Endothelial cell of umbilical vein (primary cell): ENCODE measurements around the gene OR10G3. TPM values are rescaled to one million over a fixed set of nuclear protein-coding genes. Genes with fewer than 3 reads are reported as not detected.

Source experiments
- BruUV-seq: library from RNA; stranded (reverse); fragments of 400-500 nt; replicated peaks from 2 replicates; lab custom pipeline; 2021; lab: Mats Ljungman, UMichigan
- CTCF ChIA-PET: fragments of 300-600, 350-600 bp; sonication (Branson Sonifier 250); formaldehyde crosslinking; loops from one replicate; lab custom pipeline; 2021; ENCODE audit warnings: antibody characterized with exemption, inconsistent platforms; lab: Charles Lee
- POLR2A ChIA-PET: fragments of 300-600, 350-600 bp; sonication (Branson Sonifier 250); formaldehyde crosslinking; loops from one replicate; lab custom pipeline; 2021; ENCODE audit warnings: antibody characterized with exemption, inconsistent platforms; lab: Charles Lee
- DNase-seq: peaks from one replicate; pipeline ENCODE4 v3.0.0-alpha.2; 2011; ENCODE audit warnings: low read depth, low spot score
- FAIRE-seq: peaks from 2 replicates; lab custom pipeline; 2011; peaks lifted over from hg19 to GRCh38; lab: Jason Lieb, UNC
- H2AFZ ChIP-seq: 2 replicates; pipeline ENCODE4 v1.6.0; 2012; ENCODE audit warnings: low read depth, low read length, control low read depth, inconsistent platforms
- H3K27ac ChIP-seq: 2 replicates; pipeline ENCODE4 v1.5.1; 2011; ENCODE audit warnings: low read depth, mild to moderate bottlenecking, control low read depth, low read length, moderate library complexity; ENCODE audit not compliant: insufficient read depth
- H3K27me3 ChIP-seq, 2 experiments: 2 replicates each; pipeline versions ENCODE4 v1.6.0 to v1.6.1; 2011; ENCODE audit warnings: low read length in 2 of 2, mixed read lengths in 1 of 2; ENCODE audit not compliant: control insufficient read depth in 2 of 2, insufficient read depth in 2 of 2
- H3K36me3 ChIP-seq, 2 experiments: 2 replicates in 1 of 2; 3 replicates in 1 of 2; pipeline ENCODE4 v1.5.1; 2011; ENCODE audit warnings: low read length in 2 of 2, mild to moderate bottlenecking in 1 of 2, moderate library complexity in 1 of 2; ENCODE audit not compliant: control insufficient read depth in 2 of 2, insufficient read depth in 2 of 2; ENCODE audit errors: extremely low read depth in 1 of 2
- H3K4me1 ChIP-seq: 3 replicates; pipeline ENCODE4 v1.5.1; 2011; ENCODE audit warnings: mild to moderate bottlenecking, low read length; ENCODE audit not compliant: control insufficient read depth, insufficient read depth; ENCODE audit errors: extremely low read depth
- H3K4me2 ChIP-seq: 2 replicates; pipeline ENCODE4 v1.6.1; 2011; ENCODE audit warnings: low read length, control low read depth, mixed read lengths; ENCODE audit not compliant: insufficient read depth
- H3K4me3 ChIP-seq, 3 experiments: fragments of 200-600 bp in 1 of 3; sonication (generic), shearing (Covaris generic) in 1 of 3; replicated peaks in 1 of 3; 2 replicates each; pipeline ENCODE4 v1.5.1; 2011 to 2016; ENCODE audit warnings: control low read depth in 3 of 3, low read length in 3 of 3, mild to moderate bottlenecking in 2 of 3, inconsistent platforms in 1 of 3, low read depth in 1 of 3, moderate library complexity in 1 of 3; ENCODE audit not compliant: insufficient read depth in 1 of 3
- H3K79me2 ChIP-seq: 2 replicates; pipeline ENCODE4 v1.6.0; 2012; ENCODE audit warnings: low read length, inconsistent platforms; ENCODE audit not compliant: control insufficient read depth, insufficient read depth
- H3K9ac ChIP-seq: replicated peaks from 2 replicates; pipeline ENCODE3; 2011; ENCODE audit warnings: low read length, control low read depth; ENCODE audit not compliant: insufficient read depth; ENCODE audit errors: extremely low read depth
- H3K9me1 ChIP-seq: replicated peaks from 3 replicates; pipeline ENCODE4 v1.6.0; 2011; ENCODE audit warnings: mild to moderate bottlenecking, low read length; ENCODE audit not compliant: control insufficient read depth, insufficient read depth; ENCODE audit errors: extremely low read depth
- H3K9me3 ChIP-seq: replicated peaks from 2 replicates; pipeline ENCODE4 v1.5.1; 2012; ENCODE audit warnings: low read length, inconsistent platforms; ENCODE audit not compliant: control insufficient read depth, insufficient read depth
- H4K20me1 ChIP-seq: replicated peaks from 2 replicates; pipeline ENCODE3; 2011; ENCODE audit warnings: mild to moderate bottlenecking, low read length; ENCODE audit not compliant: control insufficient read depth, insufficient read depth; ENCODE audit errors: extremely low read depth
- EZH2 ChIP-seq: IDR thresholded peaks from 2 replicates; pipeline ENCODE4 v1.6.1; 2012; ENCODE audit warnings: borderline replicate concordance, low read depth, mild to moderate bottlenecking, moderate library complexity, low read length, inconsistent platforms; ENCODE audit not compliant: severe bottlenecking
- FOS ChIP-seq: IDR thresholded peaks from 2 replicates; pipeline ENCODE4 v1.6.1; 2011; ENCODE audit warnings: mild to moderate bottlenecking, low read length, moderate library complexity, borderline replicate concordance; ENCODE audit not compliant: insufficient read depth
- JUN ChIP-seq: IDR thresholded peaks from 2 replicates; pipeline ENCODE4 v1.6.1; 2011; ENCODE audit warnings: borderline replicate concordance, low read depth; ENCODE audit not compliant: insufficient read length, insufficient read depth
- MYC ChIP-seq: IDR thresholded peaks from one replicate; pipeline ENCODE4 v1.6.1; 2011; ENCODE audit warnings: mild to moderate bottlenecking, low read depth, low read length
- dilution Hi-C: fragments of 300-500 bp; cut with MboI; formaldehyde crosslinking; loops from one replicate; pipeline ENCODE4 v1.15.0; 2019; ENCODE audit warnings: low sequenced_read_pairs; ENCODE audit not compliant: extremely low pct_ligation_motif_present
- intact Hi-C: fragments of 100-400 bp; cut with micrococcal nuclease; formaldehyde crosslinking; loops from one replicate; pipeline ENCODE4 v1.10.0; 2022
- polyA plus RNA-seq, 4 experiments: library from polyadenylated mRNA; depleted of rRNA in 3 of 4; stranded (reverse) in 3 of 4; unstranded in 1 of 4; fragments of >200 nt; gene quantifications; 2 replicates each; pipeline versions ENCODE4 v1.2.1 to v1.2.3, GENCODE V29; 2011 to 2012; ENCODE audit warnings: missing spikeins in 1 of 4
- total RNA-seq: library from RNA; stranded (reverse); gene quantifications from 2 replicates; pipeline ENCODE4 v1.2.3, GENCODE V29; 2021
- TF ChIP-seq, protein P1 (sequence below): IDR thresholded peaks from 2 replicates; pipeline ENCODE4 v1.6.1; 2011; ENCODE audit not compliant: insufficient read depth, insufficient read length
- TF ChIP-seq, protein P2 (sequence below), 2 donors: IDR thresholded peaks; 1 replicate in 1 of 2; 2 replicates in 1 of 2; pipeline ENCODE4 v1.5.1; 2011; ENCODE audit warnings: low read length in 2 of 2, mild to moderate bottlenecking in 2 of 2, moderate library complexity in 2 of 2, control low read depth in 1 of 2, inconsistent platforms in 1 of 2, low read depth in 1 of 2; ENCODE audit not compliant: insufficient read depth in 1 of 2; ENCODE audit errors: extremely low read depth in 1 of 2

Gene OR10G3
- total and polyA plus RNA-seq, 2 donors (not counting 3 experiments of a cell fraction or from before 2014, with no cell fraction given) = not detected

- TF ChIP-seq, protein P1, sequence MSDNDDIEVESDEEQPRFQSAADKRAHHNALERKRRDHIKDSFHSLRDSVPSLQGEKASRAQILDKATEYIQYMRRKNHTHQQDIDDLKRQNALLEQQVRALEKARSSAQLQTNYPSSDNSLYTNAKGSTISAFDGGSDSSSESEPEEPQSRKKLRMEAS = no peak
- TF ChIP-seq FOS (no peak), MYC (no peak), EZH2 (no peak), JUN (no peak)
- TF ChIP-seq, protein P2, sequence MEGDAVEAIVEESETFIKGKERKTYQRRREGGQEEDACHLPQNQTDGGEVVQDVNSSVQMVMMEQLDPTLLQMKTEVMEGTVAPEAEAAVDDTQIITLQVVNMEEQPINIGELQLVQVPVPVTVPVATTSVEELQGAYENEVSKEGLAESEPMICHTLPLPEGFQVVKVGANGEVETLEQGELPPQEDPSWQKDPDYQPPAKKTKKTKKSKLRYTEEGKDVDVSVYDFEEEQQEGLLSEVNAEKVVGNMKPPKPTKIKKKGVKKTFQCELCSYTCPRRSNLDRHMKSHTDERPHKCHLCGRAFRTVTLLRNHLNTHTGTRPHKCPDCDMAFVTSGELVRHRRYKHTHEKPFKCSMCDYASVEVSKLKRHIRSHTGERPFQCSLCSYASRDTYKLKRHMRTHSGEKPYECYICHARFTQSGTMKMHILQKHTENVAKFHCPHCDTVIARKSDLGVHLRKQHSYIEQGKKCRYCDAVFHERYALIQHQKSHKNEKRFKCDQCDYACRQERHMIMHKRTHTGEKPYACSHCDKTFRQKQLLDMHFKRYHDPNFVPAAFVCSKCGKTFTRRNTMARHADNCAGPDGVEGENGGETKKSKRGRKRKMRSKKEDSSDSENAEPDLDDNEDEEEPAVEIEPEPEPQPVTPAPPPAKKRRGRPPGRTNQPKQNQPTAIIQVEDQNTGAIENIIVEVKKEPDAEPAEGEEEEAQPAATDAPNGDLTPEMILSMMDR (IDR thresholded peaks at IDR 0.05; ENCODE audit: extremely low read depth in 1 of 2, insufficient read depth in 1 of 2, low read depth in 1 of 2, low read length in 2 of 2) = no peak
- no peaks in the 10 kb centered on the region for H3K4me1 ChIP-seq
- no peaks in the 10 kb centered on the region for H4K20me1 ChIP-seq
- H3K36me3 ChIP-seq = no peaks in the 10 kb centered on the region
- no peaks in the 10 kb centered on the region for H3K27me3 ChIP-seq
- BruUV-seq = no TSS peak
- H3K4me3 ChIP-seq = no peak overlapping the region
- H3K9me3 ChIP-seq = no peaks in the 10 kb centered on the region
- DNase-seq = no peak
- no peak overlapping the region for H3K9ac ChIP-seq
- dilution Hi-C loops (no loop called here), intact Hi-C loops (no loop called here)
- H2AFZ ChIP-seq = no peak overlapping the region
- POLR2A ChIA-PET = interaction anchor here (0.6 kb wide), 1 partner anchor 285 kb away, joined by 4 read pairs; no protein-coding TSS in a partner anchor
- H3K9me1 ChIP-seq = no peaks in the 10 kb centered on the region
- no peak for FAIRE-seq
- CTCF ChIA-PET = interaction anchor here (0.6 kb wide), 1 partner anchor 583 kb away, joined by 3 read pairs; no protein-coding TSS in a partner anchor
- no peak overlapping the region for H3K27ac ChIP-seq
- no peaks in the 10 kb centered on the region for H3K79me2 ChIP-seq
- H3K4me2 ChIP-seq = no peak overlapping the region
Measured at GRCh38 chr14:21614240-21614639, 34.4 kb upstream of the OR10G3 start.
